GM23248 (cell line): ENCODE results near the gene HSPB7. TPM values are rescaled to one million over a fixed set of nuclear protein-coding genes. Genes with fewer than 3 reads are reported as not detected.
A peak's percentile ranks its signal among the peaks of the same experiment; 100 is the strongest.
"Not testable (repeated sequence)": the region's sequence is repeated elsewhere in the genome, so short reads cannot be mapped to it uniquely, and the experiment has no call there.

ENCODE experiments used
- DNase-seq: peaks from one replicate; pipeline ENCODE4 v3.0.0-alpha.2; 2015
- H2AFZ ChIP-seq: fragments of 200-600 bp; sonication (generic); 2 replicates; pipeline ENCODE4 v1.6.1; 2016; ENCODE audit warnings: antibody characterized with exemption
- H3F3A ChIP-seq: fragments of 200-600 bp; sonication (generic); 2 replicates; pipeline ENCODE4 v1.6.1; 2016; ENCODE audit warnings: mild to moderate bottlenecking, antibody characterized with exemption, mixed run types; ENCODE audit not compliant: insufficient read depth
- H3K27ac ChIP-seq: fragments of 200-600 bp; sonication (generic); 2 replicates; pipeline ENCODE4 v1.5.1; 2016; ENCODE audit warnings: mild to moderate bottlenecking
- H3K27me3 ChIP-seq: fragments of 200-600 bp; sonication (generic); replicated peaks from 2 replicates; pipeline ENCODE4 v1.6.1; 2016; ENCODE audit warnings: mild to moderate bottlenecking; ENCODE audit not compliant: insufficient read depth
- H3K36me3 ChIP-seq: fragments of 200-600 bp; sonication (generic); 2 replicates; pipeline ENCODE4 v1.6.1; 2016; ENCODE audit warnings: low read depth, mild to moderate bottlenecking
- H3K4me1 ChIP-seq: fragments of 200-600 bp; sonication (generic); 2 replicates; pipeline ENCODE4 v1.6.1; 2016; ENCODE audit warnings: mild to moderate bottlenecking; ENCODE audit not compliant: insufficient read depth
- H3K4me2 ChIP-seq: fragments of 200-600 bp; sonication (generic); one replicate; pipeline ENCODE4 v1.6.1; 2016; ENCODE audit warnings: mild to moderate bottlenecking; ENCODE audit not compliant: unreplicated experiment
- H3K4me3 ChIP-seq: fragments of 200-600 bp; sonication (generic); 2 replicates; pipeline ENCODE4 v1.5.1; 2016; ENCODE audit warnings: mild to moderate bottlenecking
- H3K79me2 ChIP-seq: fragments of 200-600 bp; sonication (generic); 2 replicates; pipeline ENCODE4 v1.6.1; 2016; ENCODE audit warnings: mild to moderate bottlenecking; ENCODE audit not compliant: insufficient read depth
- H3K9ac ChIP-seq: fragments of 200-600 bp; sonication (generic); 2 replicates; pipeline ENCODE4 v1.6.1; 2016; ENCODE audit warnings: mild to moderate bottlenecking
- H3K9me2 ChIP-seq: fragments of 200-600 bp; sonication (generic); 2 replicates; pipeline ENCODE4 v1.6.1; 2016; ENCODE audit warnings: mixed run types, mild to moderate bottlenecking, moderate library complexity; ENCODE audit not compliant: insufficient read depth
- H3K9me3 ChIP-seq: fragments of 200-600 bp; sonication (generic); one replicate; pipeline ENCODE4 v1.6.1; 2017; ENCODE audit warnings: low read depth
- H4K20me1 ChIP-seq: fragments of 200-600 bp; sonication (generic); 2 replicates; pipeline ENCODE4 v1.6.0; 2016; ENCODE audit not compliant: insufficient read depth
- EZH2 ChIP-seq: fragments of 200-600 bp; sonication (generic); IDR thresholded peaks from 2 replicates; pipeline ENCODE4 v1.6.1; 2018; ENCODE audit warnings: antibody characterized with exemption, mild to moderate bottlenecking; ENCODE audit not compliant: insufficient read depth, poor library complexity, severe bottlenecking
- EZH2phosphoT487 ChIP-seq: fragments of 200-600 bp; sonication (generic); IDR thresholded peaks from 2 replicates; pipeline ENCODE4 v1.6.1; 2018; ENCODE audit warnings: antibody characterized with exemption, moderate library complexity, mild to moderate bottlenecking, low read depth; ENCODE audit not compliant: insufficient read depth
- WGBS, 2 experiments: methylation state at CpG; one replicate each; pipeline ENCODE4 v1.1.6; 2015 to 2017; ENCODE audit warnings: low lambda C conversion rate in 2 of 2, low coverage in 1 of 2; ENCODE audit errors: missing lambda C conversion rate in 2 of 2; 5-methylcytosine and 5-hydroxymethylcytosine counted together
- in situ Hi-C: fragments of 300-500 bp; cut with MboI; formaldehyde crosslinking; loops from 2 replicates; pipeline ENCODE4 v1.15.0; 2020
- polyA plus RNA-seq: library from polyadenylated mRNA; unstranded; fragments of >200 nt; fragmentation: Nextera tagmentation; extraction: Ambion mirVana; gene quantifications from 2 replicates; pipeline ENCODE4 v1.2.1, GENCODE V29; 2016
- total RNA-seq: library from RNA; depleted of rRNA; stranded (reverse); fragments of >200 nt; shearing (Covaris generic); gene quantifications from 2 replicates; pipeline ENCODE4 v1.2.3, GENCODE V29; 2014

The HSPB7 gene
- total and polyA plus RNA-seq, 2 experiments from 2014 or later, result 22.9 to 111 TPM

DNA sequence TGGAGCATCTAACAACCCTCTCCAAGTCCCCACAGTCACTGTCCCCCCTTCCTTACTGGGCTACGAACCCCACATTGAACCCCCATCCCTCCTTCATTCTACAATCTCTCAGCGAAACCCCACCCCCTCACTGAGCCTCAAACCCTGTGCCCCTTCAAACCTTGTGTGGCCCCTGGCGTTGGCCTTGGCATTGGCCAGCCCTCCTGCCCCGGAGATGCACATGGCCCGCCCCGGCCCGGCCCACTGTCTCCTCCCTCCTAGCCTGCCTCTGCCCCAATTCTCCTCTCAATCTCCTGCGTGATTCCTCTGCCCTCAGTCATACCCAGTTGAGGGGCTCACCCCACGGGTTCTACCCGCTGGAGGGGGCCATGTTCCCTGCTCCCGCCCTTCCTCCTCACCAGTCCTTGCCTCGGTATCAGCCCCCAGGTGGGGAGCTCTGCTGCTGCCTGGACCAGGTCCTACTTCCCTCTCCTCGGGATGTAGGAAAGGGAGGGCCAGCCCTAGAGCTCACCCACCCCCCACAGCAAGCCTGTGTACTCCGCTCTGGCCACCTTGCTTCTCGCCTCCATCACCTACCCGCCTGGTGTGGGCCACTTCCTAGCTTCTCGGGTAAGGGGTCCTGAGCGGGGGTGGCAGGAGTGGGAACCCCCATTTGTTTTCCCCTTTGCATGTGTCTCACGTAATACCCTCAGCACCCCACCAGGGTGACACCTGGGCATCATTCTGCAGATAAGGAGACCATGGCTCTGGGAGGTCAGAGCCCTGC, 10.6 kb upstream of the HSPB7 start:
- no peak overlapping the region for H2AFZ ChIP-seq
- WGBS, 2 experiments, result 54 to 65% methylated on average over 13 to 19 of the region's 19 CpGs

DNA sequence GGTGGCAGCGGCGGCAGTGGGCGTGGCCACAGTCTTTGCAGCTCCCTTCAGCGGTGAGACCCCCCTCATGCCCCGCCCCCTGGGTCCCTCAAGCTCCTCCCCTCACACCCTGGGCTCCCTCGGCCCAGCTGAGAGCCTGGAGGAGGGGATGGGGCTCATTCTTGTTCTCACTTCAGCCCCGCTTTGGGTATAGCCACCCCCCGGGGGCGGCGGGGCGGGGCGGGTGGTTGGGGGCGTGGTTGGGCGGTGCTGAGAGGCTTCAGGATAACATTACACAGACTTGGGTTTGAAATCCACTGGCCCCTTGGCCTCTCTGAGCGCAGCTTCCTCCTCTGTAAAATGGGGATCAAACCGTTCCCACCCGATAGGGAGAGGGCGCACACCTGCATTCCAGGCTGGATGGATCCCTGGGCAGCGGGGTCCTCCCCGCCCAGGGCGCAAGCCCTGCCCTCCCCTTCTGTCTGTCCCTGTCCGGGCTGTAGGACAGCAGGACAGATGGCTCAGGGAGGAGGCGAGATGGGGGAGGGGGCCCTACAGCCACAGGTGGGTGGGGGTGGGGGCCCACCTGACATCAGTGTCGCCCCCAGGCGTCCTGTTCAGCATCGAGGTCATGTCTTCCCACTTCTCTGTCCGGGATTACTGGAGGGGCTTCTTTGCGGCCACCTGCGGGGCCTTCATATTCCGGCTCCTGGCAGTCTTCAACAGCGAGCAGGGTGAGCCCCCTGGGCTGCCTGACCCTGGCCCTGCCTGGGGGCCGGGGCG, 9.1 kb upstream of the HSPB7 start:
- Histone ChIP-seq H3K4me3 (peak overlapping the region; percentile 51), H4K20me1 (no peaks in the 10 kb centered on the region), H3F3A (no peaks in the 10 kb centered on the region), H3K4me2 (peak overlapping the region; percentile 53), H3K27me3 (no peaks in the 10 kb centered on the region), H3K9me2 (no peaks in the 10 kb centered on the region), H2AFZ (peak overlapping the region; percentile 20; the same call in 1 of the 2 replicates), H3K9ac (no peak overlapping the region), H3K36me3 (no peaks in the 10 kb centered on the region), H3K9me3 (no peaks in the 10 kb centered on the region), H3K27ac (no peak overlapping the region), H3K4me1 (no peaks in the 10 kb centered on the region), H3K79me2 (no peaks in the 10 kb centered on the region)
- peak; percentile 39 for DNase-seq
- in situ Hi-C loops, result no loop called here
- 10 to 18% methylated on average over 15 to 29 of the region's 33 CpGs for WGBS, 2 experiments
- TF ChIP-seq EZH2 (no peak), EZH2phosphoT487 (no peak)

More for the DNA sequence above, 10.6 kb upstream of the HSPB7 start:
- DNase-seq, result no peak
- TF ChIP-seq EZH2 (no peak), EZH2phosphoT487 (no peak)
- Histone ChIP-seq H3K27ac (no peak overlapping the region), H3K9me2 (no peaks in the 10 kb centered on the region), H3F3A (no peaks in the 10 kb centered on the region), H3K79me2 (no peaks in the 10 kb centered on the region), H3K36me3 (no peaks in the 10 kb centered on the region), H3K9me3 (no peaks in the 10 kb centered on the region), H4K20me1 (no peaks in the 10 kb centered on the region), H3K4me2 (no peak overlapping the region), H3K4me3 (no peak overlapping the region), H3K4me1 (no peaks in the 10 kb centered on the region), H3K9ac (no peak overlapping the region), H3K27me3 (no peaks in the 10 kb centered on the region)
- in situ Hi-C loops, result no loop called here

DNA sequence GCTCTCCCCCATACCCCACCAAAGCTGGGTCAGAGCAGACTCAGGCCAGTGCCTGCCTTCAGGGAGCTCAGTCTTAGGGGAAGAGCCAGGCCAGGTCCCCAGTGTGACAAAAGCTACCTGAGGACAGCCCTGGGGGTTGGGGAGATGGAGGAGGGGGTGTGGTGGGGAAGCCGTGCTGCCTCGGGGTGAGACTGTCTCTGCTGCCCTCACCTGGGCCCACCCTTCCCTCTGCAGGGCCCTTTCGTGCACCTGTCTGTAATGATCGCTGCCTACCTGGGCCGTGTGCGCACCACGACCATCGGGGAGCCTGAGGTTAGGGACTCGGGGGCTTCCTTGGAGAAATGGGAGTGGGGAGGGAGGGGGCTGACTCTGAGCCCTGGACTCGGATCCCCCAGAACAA, 8.5 kb upstream of the HSPB7 start:
- H3K9me2 ChIP-seq, H3K27me3 ChIP-seq, H3K27ac ChIP-seq, DNase-seq, H3K4me1 ChIP-seq, H3K36me3 ChIP-seq, H2AFZ ChIP-seq, H3K9ac ChIP-seq, H4K20me1 ChIP-seq, H3K79me2 ChIP-seq, in situ Hi-C loops, H3F3A ChIP-seq, H3K4me2 ChIP-seq, H3K9me3 ChIP-seq, H3K4me3 ChIP-seq: not testable (repeated sequence)
- WGBS, 2 experiments, result 41% methylated on average over 9 of the region's 10 CpGs; no CpG with 5 or more reads in 1 of the 2 experiments

DNA sequence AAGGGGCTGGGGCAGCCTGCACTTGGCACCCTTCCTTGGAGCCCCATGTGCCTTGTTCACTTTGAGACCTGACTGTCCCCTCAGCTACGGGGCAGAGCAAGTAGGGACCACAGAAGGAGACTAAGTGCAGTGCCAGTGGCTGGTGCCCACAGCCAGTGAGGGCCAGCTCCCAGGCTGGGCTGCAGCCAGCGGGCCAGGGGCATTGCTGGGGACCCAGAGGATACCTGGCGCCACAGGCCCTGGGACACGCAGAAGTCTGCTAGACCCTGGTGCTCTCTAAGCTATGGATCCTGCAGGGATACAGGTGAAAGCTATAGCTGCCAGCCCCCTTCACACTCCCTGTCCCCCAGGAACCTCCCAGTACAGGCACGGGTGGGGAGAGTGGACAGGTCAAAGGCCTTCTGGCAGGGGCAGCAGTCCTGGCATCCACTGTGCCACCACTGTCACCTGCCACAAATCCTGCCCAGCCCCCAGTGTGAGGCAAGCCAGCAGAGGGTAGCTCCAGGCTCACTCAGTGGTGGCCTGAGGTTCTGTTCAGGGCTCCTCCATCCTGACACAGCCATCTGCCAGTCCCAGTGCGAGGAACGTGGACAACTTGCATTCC, 5.3 kb upstream of the HSPB7 start:
- no peak for DNase-seq
- peaks cover 23% of the 10 kb centered on the region for H3K4me1 ChIP-seq
- in situ Hi-C loops, result no loop called here

More for the DNA sequence above, 5.3 kb upstream of the HSPB7 start:
- TF ChIP-seq EZH2, result no peak
- TF ChIP-seq EZH2phosphoT487, result no peak
- Histone ChIP-seq H3K27me3 (no peaks in the 10 kb centered on the region), H3K9me3 (no peaks in the 10 kb centered on the region), H3F3A (peaks cover 11% of the 10 kb centered on the region), H3K4me2 (no peak overlapping the region), H3K9ac (no peak overlapping the region), H2AFZ (no peak overlapping the region), H3K27ac (no peak overlapping the region), H3K79me2 (no peaks in the 10 kb centered on the region), H3K9me2 (no peaks in the 10 kb centered on the region), H3K36me3 (no peaks in the 10 kb centered on the region), H3K4me3 (no peak overlapping the region), H4K20me1 (no peaks in the 10 kb centered on the region)
- WGBS, 2 experiments, result 75 to 91% methylated on average over 6 to 7 of the region's 7 CpGs
